Trophoblast cell (in vitro differentiated cells and primary cell): Measurements from ENCODE around the gene ZCCHC17.

Source experiments
- DNase-seq, 2 donors: peaks; one replicate each; pipeline ENCODE4 v3.0.0-alpha.2; 2016
- H2AFZ ChIP-seq: 2 replicates; pipeline ENCODE4 v1.6.1; 2013; ENCODE audit warnings: low read length, moderate library complexity, mild to moderate bottlenecking; ENCODE audit not compliant: insufficient read depth, poor library complexity
- H2AK5ac ChIP-seq: 2 replicates; pipeline ENCODE4 v1.6.1; 2013; ENCODE audit warnings: mild to moderate bottlenecking, low read length
- H2BK120ac ChIP-seq: 2 replicates; pipeline ENCODE4 v1.6.1; 2013; ENCODE audit warnings: low read length, mild to moderate bottlenecking, moderate library complexity; ENCODE audit not compliant: insufficient read depth, poor library complexity
- H2BK12ac ChIP-seq: 2 replicates; pipeline ENCODE4 v1.6.1; 2013; ENCODE audit warnings: mild to moderate bottlenecking, low read length, moderate library complexity
- H2BK5ac ChIP-seq: 2 replicates; pipeline ENCODE4 v1.6.1; 2013; ENCODE audit warnings: low read length, low read depth, moderate library complexity, mild to moderate bottlenecking; ENCODE audit not compliant: poor library complexity
- H3K14ac ChIP-seq: 2 replicates; pipeline ENCODE4 v1.6.1; 2013; ENCODE audit warnings: mild to moderate bottlenecking, low read length
- H3K18ac ChIP-seq: 2 replicates; pipeline ENCODE4 v1.6.1; 2013; ENCODE audit warnings: mild to moderate bottlenecking, low read length
- H3K23ac ChIP-seq: 2 replicates; pipeline ENCODE4 v1.6.1; 2013; ENCODE audit warnings: low read length
- H3K27ac ChIP-seq: 2 replicates; pipeline ENCODE4 v1.5.1; 2013; ENCODE audit warnings: low read depth, mild to moderate bottlenecking, inconsistent platforms, low read length, moderate library complexity
- H3K27me3 ChIP-seq: 2 replicates; pipeline ENCODE4 v1.6.1; 2013; ENCODE audit warnings: inconsistent platforms, mild to moderate bottlenecking, low read length, moderate library complexity; ENCODE audit not compliant: insufficient read depth
- H3K36me3 ChIP-seq, 2 experiments: 1 replicate in 1 of 2; 2 replicates in 1 of 2; pipeline ENCODE4 v1.6.1; 2013; ENCODE audit warnings: low read length in 2 of 2, mild to moderate bottlenecking in 2 of 2, moderate library complexity in 1 of 2; ENCODE audit not compliant: insufficient read depth in 2 of 2, control insufficient read depth in 1 of 2
- H3K4ac ChIP-seq: 2 replicates; pipeline ENCODE4 v1.6.1; 2013; ENCODE audit warnings: low read depth, mild to moderate bottlenecking, low read length, moderate library complexity
- H3K4me1 ChIP-seq, 2 experiments: 1 replicate in 1 of 2; 2 replicates in 1 of 2; pipeline ENCODE4 v1.6.1; 2013; ENCODE audit warnings: low read length in 2 of 2, mild to moderate bottlenecking in 2 of 2, moderate library complexity in 1 of 2; ENCODE audit not compliant: insufficient read depth in 2 of 2, control insufficient read depth in 1 of 2
- H3K4me2 ChIP-seq: 2 replicates; pipeline ENCODE4 v1.6.1; 2013; ENCODE audit warnings: inconsistent platforms, mild to moderate bottlenecking, low read length, moderate library complexity
- H3K4me3 ChIP-seq: 2 replicates; pipeline ENCODE4 v1.5.1; 2013; ENCODE audit warnings: mild to moderate bottlenecking, low read depth, low read length, inconsistent platforms
- H3K79me1 ChIP-seq: one replicate; pipeline ENCODE4 v1.6.1; 2013; ENCODE audit warnings: low read length
- H3K79me2 ChIP-seq: 2 replicates; pipeline ENCODE4 v1.6.1; 2013; ENCODE audit warnings: low read length, mild to moderate bottlenecking; ENCODE audit not compliant: control insufficient read depth, insufficient read depth, poor library complexity
- H3K9ac ChIP-seq: 2 replicates; pipeline ENCODE4 v1.6.1; 2013; ENCODE audit warnings: mild to moderate bottlenecking, low read length
- H3K9me3 ChIP-seq: 2 replicates; pipeline ENCODE4 v1.6.1; 2013; ENCODE audit warnings: low read depth, mild to moderate bottlenecking, control low read depth, inconsistent platforms, low read length; ENCODE audit not compliant: insufficient read depth
- H4K12ac ChIP-seq: 2 replicates; pipeline ENCODE4 v1.6.1; 2013; ENCODE audit warnings: low read depth, mild to moderate bottlenecking, low read length, moderate library complexity
- H4K8ac ChIP-seq: 2 replicates; pipeline ENCODE4 v1.6.1; 2013; ENCODE audit warnings: low read depth, mild to moderate bottlenecking, low read length, moderate library complexity
- H4K91ac ChIP-seq: one replicate; pipeline ENCODE4 v1.6.1; 2013; ENCODE audit warnings: low read depth, mild to moderate bottlenecking, low read length, moderate library complexity
- WGBS: extraction: QIAGEN DNeasy Blood & Tissue Kit; methylation state at CpG from one replicate; pipeline ENCODE4 v1.1.7; 2013; ENCODE audit warnings: missing lambda C conversion rate; ENCODE audit not compliant: insufficient read length, insufficient coverage; ENCODE audit errors: extremely low coverage; 5-methylcytosine and 5-hydroxymethylcytosine counted together

Gene ZCCHC17

GRCh38 chr1:31370565-31370964, 73.7 kb downstream of the ZCCHC17 start:
- Histone ChIP-seq H2BK120ac (no peak overlapping the region), H3K14ac (no peak overlapping the region), H3K4me1 (peaks cover 9 to 12% of the 10 kb centered on the region in 2 experiments), H3K9me3 (no peaks in the 10 kb centered on the region), H3K18ac (no peak overlapping the region), H3K27ac (no peak overlapping the region), H4K91ac (no peak overlapping the region), H2AK5ac (no peak overlapping the region), H3K23ac (no peak overlapping the region), H3K79me2 (no peaks in the 10 kb centered on the region), H3K79me1 (peaks cover 3% of the 10 kb centered on the region), H2BK5ac (no peak overlapping the region), H3K36me3 (peaks cover 10 to 18% of the 10 kb centered on the region in 2 experiments), H3K4ac (no peak overlapping the region), H3K27me3 (no peaks in the 10 kb centered on the region), H4K8ac (no peak overlapping the region), H3K9ac (no peak overlapping the region), H4K12ac (no peak overlapping the region), H3K4me3 (no peak overlapping the region), H3K4me2 (no peak overlapping the region), H2AFZ (no peak overlapping the region), H2BK12ac (no peak overlapping the region)
- DNase-seq = no peak
- no CpG with 5 or more reads among the region's 4 CpGs for WGBS

DNA sequence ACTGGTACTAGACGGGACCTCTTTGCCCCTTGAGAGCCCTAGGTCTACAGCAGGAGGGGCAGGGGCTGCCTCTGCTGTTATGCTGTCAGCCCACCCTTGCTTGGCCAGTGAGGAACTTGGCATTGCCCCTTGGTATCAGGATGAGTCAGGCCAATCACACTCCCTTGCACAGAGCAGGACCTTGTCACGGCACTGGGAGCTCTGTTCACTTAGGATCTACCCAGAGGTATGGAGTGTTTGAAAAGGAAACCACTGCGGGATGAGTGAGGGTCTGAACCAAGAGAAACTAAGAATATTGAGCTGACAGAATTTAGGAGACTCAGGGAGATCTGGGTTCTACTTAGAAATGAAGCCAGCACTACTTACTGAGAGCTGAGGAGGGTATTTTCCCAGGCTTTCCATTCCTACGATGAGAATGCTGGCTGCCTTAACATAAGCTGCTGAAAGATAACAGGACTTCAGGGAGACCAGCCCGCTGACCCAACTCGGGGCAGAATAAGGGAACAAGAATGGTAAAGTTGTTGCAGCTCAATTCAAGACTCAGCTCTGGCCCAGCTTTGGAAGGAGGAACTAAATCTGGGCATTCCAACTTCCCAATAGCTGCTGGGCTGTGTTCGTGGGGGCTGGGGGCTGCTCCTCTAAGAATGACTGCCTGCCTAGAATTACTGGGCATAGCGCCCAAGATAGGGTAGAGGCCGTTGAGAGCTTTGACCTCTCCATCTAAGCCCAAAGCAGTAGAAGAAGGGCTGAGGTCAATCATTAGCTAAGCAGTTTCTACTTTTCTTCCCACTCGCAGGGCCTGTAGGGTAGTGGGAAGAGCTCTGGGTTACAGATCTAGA, 74.5 kb downstream of the ZCCHC17 start:
- H2AK5ac ChIP-seq = no peak overlapping the region
- WGBS = no CpG with 5 or more reads among the region's 10 CpGs

DNA sequence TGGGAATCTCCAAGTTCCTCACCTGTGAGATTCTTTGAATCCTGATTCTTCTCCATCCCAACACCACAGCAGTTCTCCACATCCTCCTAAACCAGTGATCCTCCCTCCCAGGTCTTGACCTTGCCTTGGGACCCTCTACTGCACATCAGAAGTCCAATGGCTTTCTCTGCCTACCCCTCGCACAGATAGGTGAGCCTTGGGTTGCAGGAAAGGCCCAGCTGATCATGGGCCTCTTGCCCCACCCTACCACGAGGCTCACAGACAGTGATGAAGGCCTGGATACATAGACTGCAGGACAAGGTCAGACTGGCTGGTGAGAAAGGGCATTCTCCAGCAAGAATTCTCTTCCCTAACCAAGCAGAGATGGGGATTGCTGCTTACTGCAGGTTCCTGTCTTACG, 75.2 kb downstream of the ZCCHC17 start:
- H3K4me2 ChIP-seq = no peak overlapping the region

More for the DNA sequence above, 74.5 kb downstream of the ZCCHC17 start:
- H3K36me3 ChIP-seq = peaks cover 6 to 14% of the 10 kb centered on the region in 2 experiments
- no peak overlapping the region for H3K18ac ChIP-seq
- peaks cover 3% of the 10 kb centered on the region for H3K79me1 ChIP-seq
- no peak overlapping the region for H4K12ac ChIP-seq
- H3K4ac ChIP-seq = no peak overlapping the region
- no peak overlapping the region for H3K23ac ChIP-seq
- no peak overlapping the region for H3K4me2 ChIP-seq
- no peak for DNase-seq
- no peak overlapping the region for H3K4me3 ChIP-seq
- H2BK120ac ChIP-seq = no peak overlapping the region
- H2AFZ ChIP-seq = no peak overlapping the region
- no peaks in the 10 kb centered on the region for H3K9me3 ChIP-seq
- no peaks in the 10 kb centered on the region for H3K79me2 ChIP-seq
- no peak overlapping the region for H4K8ac ChIP-seq
- no peak overlapping the region for H2BK5ac ChIP-seq
- no peak overlapping the region for H3K14ac ChIP-seq
- no peaks in the 10 kb centered on the region for H3K27me3 ChIP-seq
- H2BK12ac ChIP-seq = no peak overlapping the region
- no peak overlapping the region for H4K91ac ChIP-seq
- H3K9ac ChIP-seq = no peak overlapping the region
- H3K4me1 ChIP-seq = peaks cover 9 to 12% of the 10 kb centered on the region in 2 experiments
- no peak overlapping the region for H3K27ac ChIP-seq

GRCh38 chr1:31372751-31373055, 75.9 kb downstream of the ZCCHC17 start:
- H3K9me3 ChIP-seq = no peaks in the 10 kb centered on the region
- DNase-seq = peak in 1 of 2 donors; percentile 10
- H3K27me3 ChIP-seq = no peaks in the 10 kb centered on the region
- H2AFZ ChIP-seq = no peak overlapping the region
- peak overlapping the region; percentile 77 for H3K4me2 ChIP-seq
- H3K14ac ChIP-seq = no peak overlapping the region
- H3K27ac ChIP-seq = no peak overlapping the region
- H3K4me3 ChIP-seq = peak overlapping the region; percentile 54
- no peak overlapping the region for H2AK5ac ChIP-seq
- no peak overlapping the region for H4K8ac ChIP-seq
- no peak overlapping the region for H3K23ac ChIP-seq
- no peak overlapping the region for H3K9ac ChIP-seq
- no CpG with 5 or more reads among the region's 10 CpGs for WGBS
- H3K79me2 ChIP-seq = no peaks in the 10 kb centered on the region
- H4K12ac ChIP-seq = no peak overlapping the region
- H4K91ac ChIP-seq = no peak overlapping the region
- peaks cover 0 to 2% of the 10 kb centered on the region in 2 experiments for H3K36me3 ChIP-seq
- peaks cover 9 to 12% of the 10 kb centered on the region in 2 experiments for H3K4me1 ChIP-seq
- no peak overlapping the region for H2BK12ac ChIP-seq
- no peak overlapping the region for H2BK5ac ChIP-seq
- H3K4ac ChIP-seq = no peak overlapping the region
- H3K79me1 ChIP-seq = peaks cover 3% of the 10 kb centered on the region
- no peak overlapping the region for H3K18ac ChIP-seq
- no peak overlapping the region for H2BK120ac ChIP-seq

More for the DNA sequence above, 75.2 kb downstream of the ZCCHC17 start:
- DNase-seq = no peak
- no peaks in the 10 kb centered on the region for H3K9me3 ChIP-seq
- no peak overlapping the region for H3K23ac ChIP-seq
- H3K14ac ChIP-seq = no peak overlapping the region
- H2AFZ ChIP-seq = no peak overlapping the region
- peaks cover 4 to 7% of the 10 kb centered on the region in 2 experiments for H3K36me3 ChIP-seq
- H2AK5ac ChIP-seq = no peak overlapping the region
- no peak overlapping the region for H2BK120ac ChIP-seq
- H3K18ac ChIP-seq = no peak overlapping the region
- H3K79me2 ChIP-seq = no peaks in the 10 kb centered on the region
- no CpG with 5 or more reads among the region's 3 CpGs for WGBS
- H3K27me3 ChIP-seq = no peaks in the 10 kb centered on the region
- no peak overlapping the region for H3K4ac ChIP-seq
- peaks cover 3% of the 10 kb centered on the region for H3K79me1 ChIP-seq
- no peak overlapping the region for H4K12ac ChIP-seq
- peaks cover 9 to 12% of the 10 kb centered on the region in 2 experiments for H3K4me1 ChIP-seq
- no peak overlapping the region for H3K27ac ChIP-seq
- no peak overlapping the region for H2BK12ac ChIP-seq
- no peak overlapping the region for H2BK5ac ChIP-seq
- no peak overlapping the region for H3K4me3 ChIP-seq
- no peak overlapping the region for H4K8ac ChIP-seq
- no peak overlapping the region for H4K91ac ChIP-seq
- no peak overlapping the region for H3K9ac ChIP-seq
